RWPE2 (cell line): Measurements from ENCODE around the gene VAPA.
A peak's percentile ranks its signal among the peaks of the same experiment; 100 is the strongest.

Experiments
- ATAC-seq: fragments of 200-7000 bp; cut with Tn5 transposase; 3 replicates; pipeline ENCODE4 v1.9.1; 2021; ENCODE audit warnings: low read depth
- DNase-seq: peaks from one replicate; pipeline ENCODE4 v3.0.0-alpha.2; 2020; ENCODE audit warnings: low spot score
- H3K27ac ChIP-seq: fragments of 450-650 bp; 2 replicates; pipeline ENCODE4 v1.5.1; 2017; ENCODE audit warnings: mild to moderate bottlenecking; ENCODE audit not compliant: poor library complexity, severe bottlenecking
- H3K27me3 ChIP-seq: fragments of 250-450 bp; sonication (Bioruptor Pico); 2 replicates; pipeline ENCODE4 v1.5.1; 2021; ENCODE audit warnings: mild to moderate bottlenecking, moderate library complexity; ENCODE audit not compliant: insufficient read depth, poor library complexity, severe bottlenecking
- H3K36me3 ChIP-seq: fragments of 250-450 bp; sonication (Bioruptor Pico); 2 replicates; pipeline ENCODE4 v1.5.1; 2020; ENCODE audit warnings: low read depth, mild to moderate bottlenecking, moderate library complexity
- H3K4me1 ChIP-seq: fragments of 250-450 bp; sonication (Bioruptor Pico); 2 replicates; pipeline ENCODE4 v1.5.1; 2021; ENCODE audit warnings: mild to moderate bottlenecking, moderate library complexity; ENCODE audit not compliant: insufficient read depth, poor library complexity, severe bottlenecking
- H3K4me3 ChIP-seq: fragments of 250-450 bp; sonication (Bioruptor Pico); 2 replicates; pipeline ENCODE4 v1.5.1; 2021; ENCODE audit warnings: mild to moderate bottlenecking, moderate library complexity; ENCODE audit not compliant: severe bottlenecking
- H3K9me3 ChIP-seq: fragments of 250-450 bp; sonication (Bioruptor Pico); 2 replicates; pipeline ENCODE4 v1.5.1; 2021; ENCODE audit warnings: mild to moderate bottlenecking, moderate library complexity; ENCODE audit not compliant: severe bottlenecking
- TF ChIP-seq, protein P1 (sequence below): fragments of 450-650 bp; IDR thresholded peaks from one replicate; pipeline ENCODE4 v1.5.1; 2017; ENCODE audit warnings: mild to moderate bottlenecking, moderate library complexity; ENCODE audit not compliant: poor library complexity, severe bottlenecking

The VAPA gene

GRCh38 chr18:9943311-9943710 lies 29.5 kb downstream of the VAPA start:
- Histone ChIP-seq H3K4me1 (peaks cover 8% of the 10 kb centered on the region), H3K27ac (no peak overlapping the region), H3K4me3 (no peak overlapping the region), H3K27me3 (no peaks in the 10 kb centered on the region), H3K9me3 (peaks cover 2% of the 10 kb centered on the region), H3K36me3 (peaks cover 94% of the 10 kb centered on the region)
- TF ChIP-seq, protein P1, sequence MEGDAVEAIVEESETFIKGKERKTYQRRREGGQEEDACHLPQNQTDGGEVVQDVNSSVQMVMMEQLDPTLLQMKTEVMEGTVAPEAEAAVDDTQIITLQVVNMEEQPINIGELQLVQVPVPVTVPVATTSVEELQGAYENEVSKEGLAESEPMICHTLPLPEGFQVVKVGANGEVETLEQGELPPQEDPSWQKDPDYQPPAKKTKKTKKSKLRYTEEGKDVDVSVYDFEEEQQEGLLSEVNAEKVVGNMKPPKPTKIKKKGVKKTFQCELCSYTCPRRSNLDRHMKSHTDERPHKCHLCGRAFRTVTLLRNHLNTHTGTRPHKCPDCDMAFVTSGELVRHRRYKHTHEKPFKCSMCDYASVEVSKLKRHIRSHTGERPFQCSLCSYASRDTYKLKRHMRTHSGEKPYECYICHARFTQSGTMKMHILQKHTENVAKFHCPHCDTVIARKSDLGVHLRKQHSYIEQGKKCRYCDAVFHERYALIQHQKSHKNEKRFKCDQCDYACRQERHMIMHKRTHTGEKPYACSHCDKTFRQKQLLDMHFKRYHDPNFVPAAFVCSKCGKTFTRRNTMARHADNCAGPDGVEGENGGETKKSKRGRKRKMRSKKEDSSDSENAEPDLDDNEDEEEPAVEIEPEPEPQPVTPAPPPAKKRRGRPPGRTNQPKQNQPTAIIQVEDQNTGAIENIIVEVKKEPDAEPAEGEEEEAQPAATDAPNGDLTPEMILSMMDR, result no peak
- ATAC-seq (no peak), DNase-seq (no peak)

DNA sequence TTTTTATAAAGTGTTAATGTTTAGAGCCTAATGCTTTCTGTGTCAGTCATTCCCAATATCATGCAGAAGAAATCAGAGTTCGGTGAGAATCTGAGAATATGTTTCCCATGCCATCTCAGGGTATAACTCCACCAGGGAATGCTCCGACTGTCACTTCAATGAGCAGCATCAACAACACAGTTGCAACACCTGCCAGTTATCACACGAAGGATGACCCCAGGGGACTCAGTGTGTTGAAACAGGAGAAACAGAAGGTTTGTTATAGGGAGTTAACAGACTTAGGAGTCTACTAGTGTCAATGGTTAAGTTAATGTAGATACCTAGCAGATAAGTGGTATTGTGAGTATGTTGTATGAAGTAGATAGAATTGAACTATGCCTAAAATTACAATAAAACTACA lies 31.0 kb downstream of the VAPA start:
- Histone ChIP-seq H3K4me1 (peaks cover 8% of the 10 kb centered on the region), H3K4me3 (no peak overlapping the region), H3K36me3 (peaks cover 85% of the 10 kb centered on the region), H3K27me3 (no peaks in the 10 kb centered on the region), H3K9me3 (peaks cover 1% of the 10 kb centered on the region), H3K27ac (no peak overlapping the region)
- ATAC-seq (no peak), DNase-seq (no peak)
- TF ChIP-seq, protein P1, result no peak

- ATAC-seq (peak; percentile 33; the same call in 1 of the 3 replicates), DNase-seq (no peak)
- Histone ChIP-seq H3K27me3 (no peaks in the 10 kb centered on the region), H3K36me3 (peaks cover 81% of the 10 kb centered on the region), H3K4me3 (no peak overlapping the region), H3K9me3 (no peaks in the 10 kb centered on the region), H3K27ac (no peak overlapping the region), H3K4me1 (peaks cover 8% of the 10 kb centered on the region)
- TF ChIP-seq, protein P1, result no peak
Measured at GRCh38 chr18:9946831-9947230, 33.0 kb downstream of the VAPA start.

DNA sequence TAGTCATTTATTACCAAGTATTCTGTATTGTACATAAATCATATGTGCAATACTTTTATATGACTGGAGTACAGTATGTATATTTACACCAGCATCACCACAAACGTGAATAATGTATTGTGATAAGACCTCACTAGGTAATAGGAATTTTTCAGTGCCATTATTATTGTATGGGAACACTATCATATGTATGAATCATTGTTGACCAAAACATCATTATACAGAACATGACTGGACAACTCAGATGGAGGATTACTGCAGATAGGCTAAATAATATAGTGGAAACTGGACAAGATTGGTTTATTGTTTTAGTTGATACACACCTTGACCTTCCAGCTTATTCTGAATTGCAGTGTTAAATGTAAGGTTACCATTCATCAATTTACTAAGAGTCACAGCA lies 33.4 kb downstream of the VAPA start:
- H3K27me3 ChIP-seq, result no peaks in the 10 kb centered on the region
- H3K4me1 ChIP-seq, result peaks cover 8% of the 10 kb centered on the region
- TF ChIP-seq, protein P1, result no peak
- no peak overlapping the region for H3K27ac ChIP-seq
- DNase-seq (no peak), ATAC-seq (peak; percentile 64)
- peaks cover 80% of the 10 kb centered on the region for H3K36me3 ChIP-seq
- no peaks in the 10 kb centered on the region for H3K9me3 ChIP-seq
- H3K4me3 ChIP-seq, result no peak overlapping the region

DNA sequence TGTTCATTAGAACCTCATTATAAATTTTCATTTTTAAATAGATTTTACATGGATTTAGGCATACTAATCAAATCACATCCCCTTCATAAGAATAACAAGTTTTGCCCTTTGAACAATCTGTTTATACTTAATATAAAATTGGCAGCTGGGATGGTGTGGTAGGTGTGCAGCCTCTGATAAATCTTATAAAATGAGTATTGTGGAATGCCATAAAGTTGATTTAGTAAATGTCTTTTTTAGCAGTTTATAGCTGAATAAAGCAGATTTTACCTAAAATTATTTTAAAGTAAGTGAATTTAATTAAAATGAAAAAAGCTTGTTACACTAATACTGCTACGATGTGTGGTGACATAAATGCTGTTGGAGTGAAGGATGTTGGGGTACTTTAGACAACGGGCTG lies 35.5 kb downstream of the VAPA start:
- no peak for ATAC-seq
- DNase-seq, result no peak
- H3K27me3 ChIP-seq, result no peaks in the 10 kb centered on the region
- no peaks in the 10 kb centered on the region for H3K9me3 ChIP-seq
- peaks cover 81% of the 10 kb centered on the region for H3K36me3 ChIP-seq
- H3K4me3 ChIP-seq, result no peak overlapping the region
- TF ChIP-seq, protein P1, result no peak
- no peak overlapping the region for H3K27ac ChIP-seq
- peaks cover 11% of the 10 kb centered on the region for H3K4me1 ChIP-seq
